ENCODE results near the gene FGD3.

FGD3 gene

DNA sequence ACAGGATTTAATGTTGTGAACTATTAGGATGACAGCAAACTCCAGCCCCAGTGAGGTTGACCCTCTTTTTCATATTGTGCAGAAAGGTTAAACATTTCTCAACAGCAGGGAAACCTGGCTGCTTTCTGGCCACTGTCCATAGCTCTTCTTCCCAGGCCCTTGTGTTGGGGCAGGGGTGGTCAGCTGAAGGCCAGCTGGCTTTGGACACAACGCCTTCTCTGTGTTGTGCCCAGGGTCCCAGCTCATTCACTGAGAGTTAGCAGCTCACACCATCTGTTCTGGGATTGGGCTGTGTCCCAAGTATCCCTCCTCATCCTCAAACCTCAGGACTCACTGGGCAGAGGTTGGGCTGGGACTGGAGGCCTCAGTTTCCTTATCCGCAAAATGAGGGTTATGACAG lies 1.3 kb downstream of the FGD3 start:
- no peak for DNase-seq (ENCODE audit: low read depth)
- TF ChIP-seq, protein P1, sequence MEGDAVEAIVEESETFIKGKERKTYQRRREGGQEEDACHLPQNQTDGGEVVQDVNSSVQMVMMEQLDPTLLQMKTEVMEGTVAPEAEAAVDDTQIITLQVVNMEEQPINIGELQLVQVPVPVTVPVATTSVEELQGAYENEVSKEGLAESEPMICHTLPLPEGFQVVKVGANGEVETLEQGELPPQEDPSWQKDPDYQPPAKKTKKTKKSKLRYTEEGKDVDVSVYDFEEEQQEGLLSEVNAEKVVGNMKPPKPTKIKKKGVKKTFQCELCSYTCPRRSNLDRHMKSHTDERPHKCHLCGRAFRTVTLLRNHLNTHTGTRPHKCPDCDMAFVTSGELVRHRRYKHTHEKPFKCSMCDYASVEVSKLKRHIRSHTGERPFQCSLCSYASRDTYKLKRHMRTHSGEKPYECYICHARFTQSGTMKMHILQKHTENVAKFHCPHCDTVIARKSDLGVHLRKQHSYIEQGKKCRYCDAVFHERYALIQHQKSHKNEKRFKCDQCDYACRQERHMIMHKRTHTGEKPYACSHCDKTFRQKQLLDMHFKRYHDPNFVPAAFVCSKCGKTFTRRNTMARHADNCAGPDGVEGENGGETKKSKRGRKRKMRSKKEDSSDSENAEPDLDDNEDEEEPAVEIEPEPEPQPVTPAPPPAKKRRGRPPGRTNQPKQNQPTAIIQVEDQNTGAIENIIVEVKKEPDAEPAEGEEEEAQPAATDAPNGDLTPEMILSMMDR (IDR thresholded peaks at IDR 0.05; ENCODE audit: control insufficient read depth, extremely low read depth, insufficient read depth): no peak
- H3K4me3 ChIP-seq (ENCODE audit: low read depth, low read length): no peak overlapping the region

DNA sequence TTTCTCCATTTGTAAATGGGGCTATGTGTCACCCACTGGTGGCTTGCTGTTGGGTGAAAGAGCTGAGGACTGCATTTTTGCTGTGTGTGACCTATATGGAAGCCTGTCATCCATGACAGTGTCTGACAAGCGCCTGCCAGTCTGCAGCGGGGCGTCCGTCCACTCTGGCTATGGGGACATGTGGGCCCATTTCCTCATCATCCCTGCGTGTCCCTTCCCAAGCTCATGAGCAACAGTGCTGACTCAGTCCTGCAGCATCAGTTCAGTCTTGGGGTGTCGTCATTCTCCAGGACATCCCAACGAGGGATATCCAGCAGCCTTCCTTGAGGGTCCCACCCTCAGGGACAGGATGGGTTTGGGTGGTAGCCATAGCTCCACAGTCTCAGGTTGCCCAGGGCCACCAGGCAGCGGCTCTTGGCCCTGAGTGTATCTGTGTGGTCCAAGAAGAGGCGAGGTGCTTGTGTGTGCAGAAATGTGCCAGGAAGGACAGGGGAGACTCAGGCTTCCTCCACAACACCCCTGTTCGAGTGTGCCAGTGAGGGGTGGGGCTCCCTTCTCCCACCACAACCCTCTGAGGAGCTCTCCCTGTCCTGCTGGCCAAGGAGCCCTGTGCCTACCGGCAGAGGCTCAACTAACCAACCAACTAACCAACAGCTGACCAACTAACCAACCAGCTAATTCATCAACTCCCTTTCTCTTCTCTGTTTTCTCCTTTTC lies 2.1 kb downstream of the FGD3 start:
- no peak overlapping the region for H3K4me3 ChIP-seq (ENCODE audit: low read depth, low read length)
- TF ChIP-seq, protein P1 (IDR thresholded peaks at IDR 0.05; ENCODE audit: control insufficient read depth, extremely low read depth, insufficient read depth): no peak
- DNase-seq (ENCODE audit: low read depth): no peak

DNA sequence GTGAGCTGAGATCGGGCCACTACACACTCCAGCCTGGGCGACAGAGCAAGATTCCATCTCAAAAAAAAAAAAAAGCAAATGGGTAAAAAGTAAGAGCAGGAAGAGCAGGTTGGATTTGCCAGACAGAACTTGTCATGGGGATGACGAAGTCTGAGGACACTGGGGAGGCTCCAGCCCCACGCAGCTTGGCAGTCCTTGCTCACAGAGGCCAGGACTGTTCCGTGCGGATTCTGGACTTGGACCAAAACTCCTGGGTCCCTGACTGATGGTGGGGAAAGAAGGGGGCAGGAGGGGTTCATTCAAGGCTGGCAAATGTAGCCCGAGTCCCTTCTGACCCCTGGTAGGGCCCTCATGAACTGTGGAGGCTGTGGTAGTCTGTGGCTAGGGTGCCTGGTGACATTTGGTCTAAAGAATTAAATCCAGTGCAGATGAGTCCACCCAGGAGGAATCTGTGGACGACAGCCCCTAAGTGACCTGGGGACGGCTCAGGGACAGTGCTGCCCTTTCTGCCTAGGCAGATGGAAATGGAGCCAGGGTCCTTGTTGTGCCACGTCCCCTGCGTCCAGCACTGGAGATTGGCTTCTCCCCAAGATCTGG lies 3.1 kb downstream of the FGD3 start:
- TF ChIP-seq, protein P1 (IDR thresholded peaks at IDR 0.05; ENCODE audit: control insufficient read depth, extremely low read depth, insufficient read depth): no peak
- no peak overlapping the region for H3K4me3 ChIP-seq (ENCODE audit: low read depth, low read length)
- no peak for DNase-seq (ENCODE audit: low read depth)

DNA sequence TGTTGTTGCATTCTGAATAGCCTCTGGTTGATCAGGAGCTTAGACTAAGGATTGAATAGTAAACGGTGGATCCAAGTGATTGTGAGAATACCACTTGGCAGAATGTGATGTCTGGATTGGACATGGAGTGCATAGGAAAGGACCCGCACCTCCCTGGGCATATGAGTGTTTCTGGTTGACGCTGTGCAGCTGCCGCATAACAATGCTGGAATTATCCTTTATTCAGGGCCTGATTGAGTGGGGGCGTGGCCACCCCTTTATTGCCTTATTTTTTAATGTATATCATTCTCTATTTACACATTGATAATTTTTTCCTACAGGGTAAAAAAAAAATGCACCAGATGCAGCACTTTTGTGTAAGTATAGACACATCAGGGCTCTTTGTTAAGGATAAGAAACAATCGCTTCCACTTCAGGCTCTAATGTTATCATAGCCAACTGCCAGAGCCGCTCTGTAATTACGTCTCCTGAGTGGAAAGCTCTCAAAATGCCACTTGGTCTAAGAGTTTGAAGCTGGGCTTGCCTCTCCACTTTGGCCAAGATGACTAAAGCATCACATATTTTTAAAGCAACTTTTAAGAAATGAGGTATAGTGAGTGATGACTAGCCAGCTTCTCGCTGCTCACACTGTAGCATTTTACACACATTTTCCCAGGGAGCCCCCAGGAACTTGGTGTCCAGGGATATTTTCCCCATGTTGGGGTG lies 5.7 kb downstream of the FGD3 start:
- TF ChIP-seq, protein P1 (IDR thresholded peaks at IDR 0.05; ENCODE audit: control insufficient read depth, extremely low read depth, insufficient read depth): no peak
- no peak overlapping the region for H3K4me3 ChIP-seq (ENCODE audit: low read depth, low read length)
- no peak for DNase-seq (ENCODE audit: low read depth)

DNA sequence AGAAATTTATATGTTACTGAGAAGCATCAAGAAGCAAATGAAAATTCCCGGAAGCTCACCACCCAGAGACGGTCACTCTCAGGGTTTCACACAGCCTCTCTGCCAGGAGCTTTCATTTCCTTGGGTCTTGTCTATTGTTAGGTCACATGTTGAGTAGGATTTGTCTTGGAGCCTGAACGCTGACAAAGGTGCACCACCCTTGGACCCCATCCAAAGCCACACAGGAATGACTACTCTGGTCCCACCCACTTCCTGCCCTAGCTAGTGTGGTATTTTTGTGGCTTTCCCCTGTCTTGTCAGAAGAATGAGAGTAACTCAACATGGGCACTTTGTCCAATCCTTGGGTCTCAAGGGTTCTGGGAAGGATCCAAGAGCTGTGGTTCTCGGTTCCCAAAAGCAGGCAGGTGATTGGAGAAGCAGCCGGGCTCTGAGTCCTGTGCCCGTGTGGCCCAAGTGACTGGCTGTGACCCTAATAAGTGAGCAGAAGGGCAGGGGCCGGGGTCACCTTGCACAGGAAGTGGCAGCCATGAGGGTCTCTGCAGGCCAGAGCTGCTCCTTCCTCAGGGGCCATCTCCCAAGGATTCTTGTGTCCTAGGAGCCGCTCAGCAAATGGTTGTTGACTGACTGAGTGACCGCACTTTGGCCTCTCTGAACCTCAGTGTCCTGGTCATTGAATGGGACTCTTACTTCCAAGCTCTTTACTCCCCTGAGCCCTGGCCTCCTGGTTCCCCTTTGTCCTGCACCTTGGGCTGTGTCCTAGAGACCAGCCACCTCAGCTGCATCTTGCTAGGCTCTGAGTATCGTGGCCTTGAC lies 6.9 kb downstream of the FGD3 start:
- DNase-seq (ENCODE audit: low read depth): no peak
- H3K4me3 ChIP-seq (ENCODE audit: low read depth, low read length): no peak overlapping the region
- TF ChIP-seq, protein P1 (IDR thresholded peaks at IDR 0.05; ENCODE audit: control insufficient read depth, extremely low read depth, insufficient read depth): no peak

DNA sequence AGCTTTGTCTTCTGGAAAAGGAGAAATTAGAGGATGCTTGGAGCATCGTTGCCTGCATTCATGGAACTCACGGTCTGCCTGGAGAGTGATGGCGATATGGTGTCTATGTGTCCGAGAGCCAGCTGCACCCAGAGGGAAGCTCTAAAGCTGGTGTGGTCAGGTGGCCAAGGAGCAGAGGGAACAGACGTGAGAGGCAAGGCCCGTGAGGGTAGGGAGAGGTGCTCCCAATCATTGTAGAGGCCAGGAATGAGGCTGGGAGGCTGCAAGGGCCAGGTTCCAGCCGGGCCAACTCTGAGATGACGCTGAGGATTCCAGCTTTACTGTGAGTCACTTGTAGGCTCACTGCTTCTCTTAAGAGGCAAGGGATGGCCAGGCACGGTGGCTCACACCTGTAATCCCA lies 7.6 kb downstream of the FGD3 start:
- DNase-seq (ENCODE audit: low read depth): no peak
- H3K4me3 ChIP-seq (ENCODE audit: low read depth, low read length): no peak overlapping the region
- TF ChIP-seq, protein P1 (IDR thresholded peaks at IDR 0.05; ENCODE audit: control insufficient read depth, extremely low read depth, insufficient read depth): no peak

All from LNCaP clone FGC (cell line).